Measurements from ENCODE around the gene PHF1. TPM values are rescaled to one million over a fixed set of nuclear protein-coding genes. Genes with fewer than 3 reads are reported as not detected.
A peak's percentile ranks its signal among the peaks of the same experiment; 100 is the strongest.

Gene PHF1
- total and polyA plus RNA-seq, 2 of the 13 experiments (the other 11 are each of a cell fraction or from before 2014, with no cell fraction given), result 25.4 to 61.9 TPM

GRCh38 chr6:33425668-33426577 lies 15.1 kb downstream of the PHF1 start (continued):
- TF ChIP-seq FOXP4 (CRISPR knock-in tag; IDR thresholded peaks at IDR 0.05) (0 out of 2 replicates have a peak, but pooled peaks have one; percentile 31), AFF4 (CRISPR knock-in tag; IDR thresholded peaks at IDR 0.05) (no peak), HMGXB4 (CRISPR knock-in tag; IDR thresholded peaks at IDR 0.05; ENCODE audit: borderline replicate concordance in 1 of 2, low read depth in 1 of 2) (peak; percentile 74 to 84), SMAD1 (CRISPR knock-in tag; IDR thresholded peaks at IDR 0.05; ENCODE audit: borderline replicate concordance, low read depth) (no peak), ZNF556 (CRISPR knock-in tag; IDR thresholded peaks at IDR 0.05; ENCODE audit: borderline replicate concordance) (peak; percentile 69; the same call in 1 of the 2 replicates), ZNF580 (CRISPR knock-in tag; IDR thresholded peaks at IDR 0.05; ENCODE audit: borderline replicate concordance, low read depth) (peak; percentile 76; the same call in 1 of the 2 replicates), TOE1 (CRISPR knock-in tag; IDR thresholded peaks at IDR 0.05) (no peak), PITX1 (CRISPR knock-in tag; IDR thresholded peaks at IDR 0.05) (0 out of 2 replicates have a peak, but pooled peaks have one; percentile 9), SPEN (CRISPR knock-in tag; IDR thresholded peaks at IDR 0.05; ENCODE audit: low read depth) (peak; percentile 60), ZSCAN30 (CRISPR knock-in tag; IDR thresholded peaks at IDR 0.05) (no peak), FLYWCH1 (CRISPR knock-in tag; IDR thresholded peaks at IDR 0.05) (no peak), GZF1 (CRISPR knock-in tag; IDR thresholded peaks at IDR 0.05) (no peak), ZNF460 (CRISPR knock-in tag; IDR thresholded peaks at IDR 0.05; ENCODE audit: borderline replicate concordance) (no peak), ZNF710 (CRISPR knock-in tag; IDR thresholded peaks at IDR 0.05; ENCODE audit: borderline replicate concordance) (no peak), ZFY (CRISPR knock-in tag; IDR thresholded peaks at IDR 0.05) (peak; percentile 45; the same call in 1 of the 2 replicates), ZNF225 (CRISPR knock-in tag; IDR thresholded peaks at IDR 0.05) (peak; percentile 53; the same call in 1 of the 2 replicates), CBX5 (CRISPR knock-in tag; IDR thresholded peaks at IDR 0.05; ENCODE audit: borderline replicate concordance) (peak; percentile 86; the same call in 1 of the 2 replicates)
